Activated naive CD8-positive, alpha-beta T cell treated with anti-CD3 and anti-CD28 coated beads, Interleukin-2, amount 10 ng/mL, durations not matched to agents 7 days and 5 days (primary cell): ENCODE measurements around the gene RAB33B. TPM values are rescaled to one million over a fixed set of nuclear protein-coding genes. Genes with fewer than 3 reads are reported as not detected.
A peak's percentile ranks its signal among the peaks of the same experiment; 100 is the strongest.

ENCODE experiments used
- ATAC-seq: fragments of 150-1000 bp; cut with Tn5 transposase; one replicate; pipeline ENCODE4 v1.10.0; 2021; ENCODE audit warnings: low read depth, moderate library complexity
- POLR2A ChIA-PET: fragments of 350-600 bp; sonication (Branson Sonifier 250); formaldehyde crosslinking; loops from one replicate; lab custom pipeline; 2021; ENCODE audit warnings: antibody characterized with exemption; lab: Charles Lee
- DNase-seq: peaks from one replicate; pipeline ENCODE4 v3.0.0; 2021
- H3K27ac Mint-ChIP-seq: one replicate; pipeline ENCODE4 v1.8.0; 2022; ENCODE audit warnings: mild to moderate bottlenecking, mixed read lengths
- H3K27me3 Mint-ChIP-seq: one replicate; pipeline ENCODE4 v1.8.0; 2022; ENCODE audit warnings: mild to moderate bottlenecking, moderate library complexity, mixed read lengths
- H3K36me3 Mint-ChIP-seq: one replicate; pipeline ENCODE4 v1.8.0; 2021; ENCODE audit warnings: mild to moderate bottlenecking, mixed read lengths
- H3K4me1 Mint-ChIP-seq: one replicate; pipeline ENCODE4 v1.8.0; 2021; ENCODE audit warnings: mixed read lengths
- H3K4me3 Mint-ChIP-seq: one replicate; pipeline ENCODE4 v1.8.0; 2022; ENCODE audit warnings: mild to moderate bottlenecking, moderate library complexity, mixed read lengths
- H3K9me3 Mint-ChIP-seq: one replicate; pipeline ENCODE4 v1.8.0; 2021; ENCODE audit warnings: mixed read lengths
- total RNA-seq, 2 experiments: library from RNA; stranded (reverse); gene quantifications; one replicate each; pipeline ENCODE4 v1.2.3, GENCODE V29; 2021

Gene RAB33B
- total RNA-seq, 2 experiments from 2014 or later, result 9.8 to 9.9 TPM

DNA sequence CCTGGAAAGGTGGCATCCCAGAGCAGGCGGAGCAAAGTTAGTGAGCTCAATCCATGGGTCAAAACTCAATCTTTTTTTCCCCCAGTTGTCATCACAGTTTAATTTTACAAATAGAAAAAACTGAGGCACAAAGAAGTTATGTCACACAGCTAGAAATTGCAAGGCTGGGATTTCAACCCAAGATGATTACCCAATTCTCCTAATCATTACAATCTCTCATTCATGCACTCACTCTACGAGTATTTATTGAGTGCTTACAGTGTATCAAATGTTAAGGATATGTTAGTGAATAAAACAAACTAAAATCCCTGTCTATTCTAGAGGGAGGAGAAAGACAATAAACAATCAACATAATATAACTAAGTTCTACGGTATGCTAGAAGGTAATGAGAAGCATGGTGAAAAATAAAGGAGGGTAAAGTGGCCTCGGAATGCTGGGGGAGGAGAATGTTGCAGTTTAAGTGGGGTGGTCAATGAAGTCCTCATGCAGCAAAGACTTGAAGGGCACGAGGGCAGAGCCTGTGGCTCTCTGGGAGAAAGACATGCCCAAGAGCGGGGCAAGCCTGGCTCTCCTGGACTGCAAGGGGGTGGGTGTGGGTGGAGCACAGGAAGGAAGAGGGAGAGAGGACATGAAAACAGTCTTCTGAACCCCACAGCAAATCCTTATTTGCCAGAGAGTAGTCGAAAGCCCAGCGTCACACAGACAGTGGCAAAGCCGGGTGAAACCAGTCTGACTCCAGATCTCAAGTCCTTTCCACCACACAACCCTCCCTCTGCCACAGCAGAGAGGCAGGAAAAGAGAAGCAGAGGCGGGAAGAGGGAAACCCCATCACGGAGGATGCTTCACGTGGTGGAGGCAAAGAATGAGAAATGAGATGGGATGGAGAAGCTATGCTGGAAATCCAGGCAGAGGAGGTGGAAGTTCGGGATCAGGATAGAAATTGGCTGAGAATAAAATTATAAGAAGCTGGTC is 48.3 kb downstream of the RAB33B start:
- POLR2A ChIA-PET, result interaction anchor here (0.6 kb wide), 1 partner anchor 13 kb away, joined by 6 read pairs; no protein-coding TSS in a partner anchor
- peaks cover 9% of the 10 kb centered on the region for H3K36me3 Mint-ChIP-seq
- H3K9me3 Mint-ChIP-seq, result no peaks in the 10 kb centered on the region
- ATAC-seq (no peak), DNase-seq (no peak)
- H3K27me3 Mint-ChIP-seq, result peaks cover 2% of the 10 kb centered on the region
- H3K27ac Mint-ChIP-seq, result peak overlapping the region; percentile 42
- peaks cover 11% of the 10 kb centered on the region for H3K4me1 Mint-ChIP-seq
- H3K4me3 Mint-ChIP-seq, result no peak overlapping the region

DNA sequence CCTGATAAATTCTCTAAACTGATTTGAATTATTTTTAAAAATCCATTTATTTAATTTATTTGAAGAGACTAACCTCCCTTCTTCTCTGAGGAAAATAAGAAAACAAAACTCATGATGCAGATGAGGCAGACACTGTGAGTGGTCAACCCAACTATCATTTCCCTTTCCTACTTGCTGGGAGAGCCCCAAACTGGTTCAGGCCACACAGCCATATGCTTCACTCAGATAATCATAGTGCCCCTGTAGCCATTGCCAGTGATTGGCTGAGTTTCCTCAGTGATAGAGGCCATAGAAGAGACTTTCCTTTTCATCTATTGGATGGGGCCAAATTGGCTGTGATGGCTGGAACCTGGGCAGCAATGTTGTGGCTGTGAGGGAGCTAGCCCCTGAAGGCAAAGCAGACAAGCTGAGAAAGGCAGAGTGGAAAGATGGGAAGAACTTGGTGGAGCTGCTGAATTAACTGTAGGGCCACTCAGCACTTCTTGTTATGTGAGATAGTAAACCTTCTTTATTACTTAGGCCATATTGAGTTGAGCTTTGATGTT is 49.8 kb downstream of the RAB33B start:
- Mint-ChIP-seq H3K36me3 (peaks cover 9% of the 10 kb centered on the region), H3K27me3 (peaks cover 2% of the 10 kb centered on the region), H3K9me3 (no peaks in the 10 kb centered on the region), H3K4me3 (no peak overlapping the region), H3K4me1 (peaks cover 3% of the 10 kb centered on the region), H3K27ac (no peak overlapping the region)
- POLR2A ChIA-PET, result no interaction called here
- DNase-seq (no peak), ATAC-seq (no peak)

DNA sequence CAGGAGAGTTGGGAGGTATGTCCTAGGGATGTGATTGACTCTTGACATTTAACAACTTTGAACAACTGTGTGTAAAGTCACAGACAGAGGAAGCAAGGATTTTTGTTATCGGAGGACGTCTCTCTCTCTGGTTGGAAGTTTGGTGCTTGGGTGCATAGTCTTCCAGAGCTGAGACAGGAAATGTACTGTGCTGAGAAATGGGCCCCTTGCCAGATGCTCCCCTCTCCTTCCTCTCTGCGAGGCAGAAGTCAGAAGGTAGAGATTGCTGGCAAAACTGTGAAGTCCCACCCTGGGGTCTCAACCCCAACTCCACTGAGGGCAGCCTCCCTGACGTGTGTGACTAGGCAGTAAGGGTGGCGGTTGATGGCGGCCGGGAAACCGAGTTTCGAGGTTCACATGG is 52.9 kb downstream of the RAB33B start:
- no peak overlapping the region for H3K4me3 Mint-ChIP-seq
- no peak overlapping the region for H3K27ac Mint-ChIP-seq

DNA sequence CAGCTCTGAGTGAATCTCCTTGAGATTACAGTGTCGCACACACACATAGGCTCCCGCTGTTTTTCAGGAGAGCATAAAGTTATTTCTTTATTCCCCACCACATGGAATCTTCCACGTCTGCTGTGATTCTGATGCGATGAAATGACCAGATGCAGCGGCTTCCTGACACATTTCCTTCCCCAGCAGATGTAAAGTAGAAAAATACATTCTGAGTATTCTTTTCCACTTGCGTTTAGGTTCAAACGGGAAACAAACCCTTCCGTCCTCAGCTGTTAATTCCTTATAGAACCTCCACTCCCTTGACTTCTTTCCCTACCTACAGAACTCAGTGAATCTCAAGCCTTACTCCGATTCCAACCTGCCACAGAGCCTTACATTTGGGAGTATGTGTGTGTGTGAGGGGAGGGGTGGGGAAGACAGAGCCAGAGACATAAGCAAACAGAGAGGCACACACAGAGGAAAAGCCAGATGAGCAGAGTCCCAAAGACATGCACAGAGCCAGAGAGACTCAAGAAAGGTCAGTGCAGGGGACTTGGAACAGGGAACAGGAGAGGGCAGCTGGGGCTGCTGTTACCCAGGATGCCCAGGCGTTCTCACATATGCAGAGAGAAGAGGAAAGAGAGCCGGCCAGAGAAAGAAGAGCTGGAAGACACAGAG is 54.8 kb downstream of the RAB33B start:
- Mint-ChIP-seq H3K36me3 (peaks cover 13% of the 10 kb centered on the region), H3K27ac (no peak overlapping the region), H3K9me3 (no peaks in the 10 kb centered on the region), H3K4me1 (peaks cover 1% of the 10 kb centered on the region), H3K27me3 (no peaks in the 10 kb centered on the region), H3K4me3 (no peak overlapping the region)
- POLR2A ChIA-PET, result no interaction called here
- DNase-seq (no peak), ATAC-seq (no peak)

More for the DNA sequence above, 52.9 kb downstream of the RAB33B start:
- Mint-ChIP-seq H3K9me3 (no peaks in the 10 kb centered on the region), H3K27me3 (peaks cover 2% of the 10 kb centered on the region), H3K36me3 (peaks cover 12% of the 10 kb centered on the region), H3K4me1 (peaks cover 4% of the 10 kb centered on the region)
- ATAC-seq (no peak), DNase-seq (no peak)
- POLR2A ChIA-PET, result no interaction called here

DNA sequence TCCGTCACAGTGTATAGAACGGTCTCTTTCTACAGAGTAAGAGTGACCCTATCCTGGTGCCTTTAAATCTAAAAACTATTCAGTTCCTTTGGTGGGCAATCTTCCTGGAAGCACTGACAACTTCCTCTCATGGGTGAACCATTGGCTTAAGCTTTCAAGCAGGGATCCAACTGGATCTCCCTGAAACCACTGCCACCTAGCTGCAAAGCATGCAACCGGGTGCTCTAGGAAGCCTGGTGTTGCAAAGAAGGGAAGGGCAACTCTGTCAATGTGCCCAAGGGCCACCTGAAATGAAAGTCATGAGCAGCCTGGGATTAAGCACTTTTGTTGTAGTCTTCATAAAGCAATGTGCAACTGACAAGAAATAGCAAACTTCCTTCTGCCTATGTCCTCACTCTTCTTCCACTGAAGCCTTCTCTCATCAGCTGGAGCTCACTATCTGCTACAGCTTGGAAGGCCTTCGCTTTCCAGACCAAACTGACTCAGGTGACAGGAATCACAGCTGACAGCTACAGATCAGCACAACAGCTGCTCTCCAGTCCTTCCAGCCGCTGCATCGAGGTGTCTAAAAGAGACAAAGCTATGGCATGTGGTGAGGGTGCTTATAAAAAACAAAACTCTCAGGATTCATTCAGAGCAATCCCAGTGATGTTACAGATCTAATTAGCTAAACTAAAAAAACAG is 55.9 kb downstream of the RAB33B start:
- no peaks in the 10 kb centered on the region for H3K9me3 Mint-ChIP-seq
- no peak overlapping the region for H3K4me3 Mint-ChIP-seq
- H3K36me3 Mint-ChIP-seq, result peaks cover 18% of the 10 kb centered on the region
- no peak overlapping the region for H3K27ac Mint-ChIP-seq
- DNase-seq (no peak), ATAC-seq (no peak)
- no peaks in the 10 kb centered on the region for H3K27me3 Mint-ChIP-seq
- POLR2A ChIA-PET, result no interaction called here
- H3K4me1 Mint-ChIP-seq, result peaks cover 1% of the 10 kb centered on the region

DNA sequence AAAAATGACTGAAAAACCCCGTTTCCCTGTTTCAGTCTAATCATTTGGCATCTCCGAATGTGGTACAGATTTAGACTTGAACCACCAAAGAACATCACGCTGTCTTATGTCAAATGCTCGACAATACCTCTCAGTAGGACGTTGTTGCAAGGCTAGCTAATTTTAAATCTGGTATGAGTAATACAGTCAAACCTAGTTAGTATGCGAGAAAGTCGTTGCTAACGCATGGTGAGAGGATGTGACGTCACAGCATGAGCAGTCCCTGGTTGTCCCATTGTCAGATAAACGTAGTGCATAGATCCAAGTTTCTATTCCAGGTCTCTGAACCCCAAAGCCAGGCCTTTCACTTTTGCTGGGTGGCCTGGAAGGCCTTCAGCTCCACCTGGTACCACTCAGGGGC is 57.4 kb downstream of the RAB33B start:
- Mint-ChIP-seq H3K9me3 (no peaks in the 10 kb centered on the region), H3K27ac (no peak overlapping the region), H3K36me3 (peaks cover 23% of the 10 kb centered on the region), H3K4me3 (no peak overlapping the region), H3K4me1 (peaks cover 1% of the 10 kb centered on the region), H3K27me3 (no peaks in the 10 kb centered on the region)
- no peak for ATAC-seq
- no peak for DNase-seq
- POLR2A ChIA-PET, result no interaction called here

DNA sequence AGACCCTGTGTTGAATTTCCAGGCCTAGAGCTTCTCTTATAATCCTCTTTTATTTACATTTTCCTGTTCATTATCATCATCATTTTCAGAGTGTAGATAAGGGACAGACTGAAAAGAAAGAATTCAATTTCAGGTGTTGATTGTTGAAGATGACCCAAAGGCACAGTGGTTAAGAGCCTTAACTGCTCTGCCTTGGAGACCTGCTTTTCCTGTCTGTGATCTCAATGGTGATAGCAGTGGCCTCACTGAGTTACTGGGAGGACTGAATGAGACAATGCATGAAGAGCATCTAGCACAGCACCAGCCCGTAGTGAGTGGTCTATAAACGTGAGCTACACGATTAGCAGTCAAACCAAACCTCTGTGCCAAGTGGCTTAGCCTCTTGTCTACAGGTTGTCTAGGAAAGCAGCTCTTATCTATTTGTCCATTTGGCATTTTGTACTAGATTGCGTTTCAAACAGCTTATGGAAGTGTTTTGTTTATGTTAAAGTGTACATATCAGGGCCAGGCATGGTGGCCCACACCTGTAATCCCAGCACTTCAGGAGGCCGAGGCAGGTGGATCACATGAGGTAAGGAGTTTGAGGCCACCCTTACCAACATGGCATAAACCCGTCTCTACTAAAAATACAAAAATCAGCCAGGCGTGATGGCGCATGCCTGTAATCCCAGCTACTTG is 60.6 kb downstream of the RAB33B start:
- Mint-ChIP-seq H3K4me1 (no peaks in the 10 kb centered on the region), H3K27ac (no peak overlapping the region), H3K4me3 (no peak overlapping the region), H3K36me3 (peaks cover 39% of the 10 kb centered on the region), H3K9me3 (no peaks in the 10 kb centered on the region), H3K27me3 (no peaks in the 10 kb centered on the region)
- POLR2A ChIA-PET, result interaction anchor here (0.7 kb wide), 1 partner anchor 12 kb away, joined by 6 read pairs; no protein-coding TSS in a partner anchor
- no peak for ATAC-seq
- DNase-seq, result no peak

DNA sequence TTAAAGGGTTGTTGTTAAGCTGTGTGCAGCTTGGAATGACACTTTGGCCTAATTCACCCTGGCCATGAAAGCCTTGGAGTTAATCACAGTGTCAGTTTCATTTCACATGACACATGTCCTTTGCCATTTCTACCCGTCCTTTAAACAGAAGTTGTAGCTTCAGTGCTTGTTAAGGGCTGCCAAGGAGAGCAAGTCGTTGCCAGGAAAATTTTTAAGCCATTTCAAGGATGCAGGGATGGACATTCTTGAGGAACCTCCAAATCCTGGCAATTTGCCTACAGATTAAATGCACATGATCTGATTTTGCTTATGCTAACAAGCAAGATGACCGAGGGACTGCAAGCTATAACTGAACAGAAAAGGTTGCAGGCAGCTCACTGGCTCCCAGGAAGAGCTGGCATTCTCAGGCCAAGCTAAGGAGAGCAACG is 61.6 kb downstream of the RAB33B start:
- H3K27me3 Mint-ChIP-seq, result no peaks in the 10 kb centered on the region
- H3K4me3 Mint-ChIP-seq, result no peak overlapping the region
- no peak for DNase-seq
- POLR2A ChIA-PET, result no interaction called here
- H3K4me1 Mint-ChIP-seq, result no peaks in the 10 kb centered on the region
- no peaks in the 10 kb centered on the region for H3K9me3 Mint-ChIP-seq
- peaks cover 43% of the 10 kb centered on the region for H3K36me3 Mint-ChIP-seq
- no peak for ATAC-seq
- H3K27ac Mint-ChIP-seq, result no peak overlapping the region

DNA sequence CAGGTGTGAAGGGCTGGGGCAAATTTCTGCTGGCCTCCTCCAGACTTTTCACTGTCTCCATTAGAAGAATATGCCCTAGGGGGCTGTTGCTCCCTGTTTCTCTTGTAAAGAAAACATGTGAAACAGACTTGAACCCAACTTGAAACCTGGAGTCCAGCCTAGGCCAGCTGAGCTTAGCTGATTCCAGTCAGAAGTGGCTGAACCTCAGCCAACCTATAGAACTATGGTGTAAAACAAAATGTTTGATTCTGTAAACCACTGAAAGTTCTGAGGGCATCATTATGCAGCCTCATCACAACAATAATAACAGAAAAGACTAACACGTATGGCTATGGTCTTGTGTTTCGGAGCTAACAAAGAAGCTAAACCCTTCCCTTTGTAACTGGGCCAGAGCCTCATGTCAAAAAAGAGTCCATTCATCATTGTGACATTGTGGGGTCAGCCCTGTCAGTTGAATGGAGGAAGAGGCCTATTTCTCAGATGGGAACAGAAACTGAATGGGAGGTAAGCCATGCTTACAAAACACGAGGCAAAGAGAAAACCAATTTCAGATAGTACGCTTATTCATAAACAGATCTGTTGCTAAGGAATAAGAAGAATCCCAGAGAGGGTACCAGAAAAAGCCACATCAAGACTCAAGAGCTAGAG is 68.0 kb downstream of the RAB33B start:
- DNase-seq (no peak), ATAC-seq (no peak)
- no peak overlapping the region for H3K27ac Mint-ChIP-seq
- H3K4me1 Mint-ChIP-seq, result peaks cover 9% of the 10 kb centered on the region
- POLR2A ChIA-PET, result no interaction called here
- H3K4me3 Mint-ChIP-seq, result no peak overlapping the region
- H3K36me3 Mint-ChIP-seq, result peaks cover 38% of the 10 kb centered on the region
- H3K27me3 Mint-ChIP-seq, result no peaks in the 10 kb centered on the region
- no peaks in the 10 kb centered on the region for H3K9me3 Mint-ChIP-seq

DNA sequence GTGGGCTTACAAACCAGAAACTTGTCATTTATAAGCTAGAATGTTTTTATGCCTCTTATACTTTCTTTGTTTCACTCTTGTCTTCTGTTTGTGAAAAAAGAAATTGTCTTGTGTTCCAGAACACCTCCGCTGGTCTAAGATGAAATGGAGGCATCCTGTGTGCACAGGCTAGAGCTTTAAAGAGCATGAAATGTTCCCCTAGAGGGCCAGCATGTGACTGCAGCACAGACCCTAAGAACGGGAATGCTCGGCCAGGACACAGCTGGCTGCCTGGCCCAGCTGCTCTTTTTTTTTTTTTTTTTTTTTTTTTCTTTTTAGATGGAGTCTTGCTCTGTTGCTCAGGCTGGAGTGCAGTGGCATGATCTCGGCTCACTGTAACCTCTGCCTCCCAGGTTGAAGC is 68.5 kb downstream of the RAB33B start:
- Mint-ChIP-seq H3K27ac (no peak overlapping the region), H3K4me1 (peaks cover 9% of the 10 kb centered on the region), H3K36me3 (peaks cover 36% of the 10 kb centered on the region), H3K9me3 (no peaks in the 10 kb centered on the region), H3K4me3 (no peak overlapping the region), H3K27me3 (no peaks in the 10 kb centered on the region)
- POLR2A ChIA-PET, result no interaction called here
- DNase-seq (no peak), ATAC-seq (no peak)

DNA sequence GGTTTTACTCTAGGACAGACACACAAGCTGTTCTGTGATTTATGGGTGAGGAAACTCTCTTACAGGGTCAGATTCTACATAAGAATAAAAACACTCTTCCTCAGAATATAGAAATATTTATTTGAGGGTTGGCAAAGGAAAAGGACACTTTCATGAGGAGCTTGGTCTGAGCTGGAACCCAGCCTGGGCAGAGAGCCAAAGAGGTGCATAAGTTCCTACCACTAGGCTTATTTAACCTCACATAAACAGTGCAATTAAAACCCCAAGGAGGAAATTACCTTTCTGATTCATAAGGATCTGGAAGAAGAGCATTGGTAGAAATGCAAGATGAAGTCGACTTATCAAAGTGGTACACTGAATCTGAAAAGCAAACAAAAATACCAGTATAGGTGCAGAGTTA is 69.2 kb downstream of the RAB33B start:
- H3K27me3 Mint-ChIP-seq, result no peaks in the 10 kb centered on the region
- peaks cover 9% of the 10 kb centered on the region for H3K4me1 Mint-ChIP-seq
- peaks cover 32% of the 10 kb centered on the region for H3K36me3 Mint-ChIP-seq
- no peak overlapping the region for H3K27ac Mint-ChIP-seq
- H3K9me3 Mint-ChIP-seq, result no peaks in the 10 kb centered on the region
- POLR2A ChIA-PET, result no interaction called here
- H3K4me3 Mint-ChIP-seq, result no peak overlapping the region
- ATAC-seq, result no peak
- DNase-seq, result no peak

DNA sequence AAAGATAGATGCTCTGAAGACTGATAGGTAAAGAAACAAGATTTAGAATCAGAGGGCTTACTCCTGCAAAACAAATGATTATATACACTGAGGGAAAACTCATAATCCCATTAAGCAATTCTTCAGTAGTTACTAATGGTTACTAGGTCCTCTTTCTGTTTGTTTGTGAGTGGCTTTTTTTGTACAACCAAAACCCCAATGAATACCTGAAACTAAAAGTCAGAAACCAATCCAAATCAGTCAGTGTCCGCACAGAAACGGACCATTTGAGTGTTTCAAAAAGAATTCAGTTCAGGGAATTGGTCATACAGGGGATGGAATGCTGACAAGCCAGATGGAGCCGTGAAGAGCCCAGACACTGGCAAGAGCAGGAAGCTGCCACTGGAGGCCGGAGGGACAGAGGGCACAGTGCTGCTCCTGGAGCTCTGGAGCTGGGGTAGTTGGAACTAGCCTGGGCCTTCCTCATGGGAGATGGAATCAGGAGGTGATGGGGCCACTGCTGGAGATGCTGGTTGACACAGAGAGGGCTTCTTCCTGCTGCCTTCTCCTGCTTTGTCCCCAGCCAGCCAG is 70.2 kb downstream of the RAB33B start:
- H3K9me3 Mint-ChIP-seq, result no peaks in the 10 kb centered on the region
- peaks cover 33% of the 10 kb centered on the region for H3K36me3 Mint-ChIP-seq
- DNase-seq (no peak), ATAC-seq (no peak)
- no peak overlapping the region for H3K27ac Mint-ChIP-seq
- H3K4me1 Mint-ChIP-seq, result peaks cover 14% of the 10 kb centered on the region
- POLR2A ChIA-PET, result no interaction called here
- H3K4me3 Mint-ChIP-seq, result no peak overlapping the region
- H3K27me3 Mint-ChIP-seq, result no peaks in the 10 kb centered on the region
